ENCODE measurements around the gene GDF7.
"Not testable (repeated sequence)": the region's sequence is repeated elsewhere in the genome, so short reads cannot be mapped to it uniquely, and the experiment has no call there.

GDF7 gene

DNA sequence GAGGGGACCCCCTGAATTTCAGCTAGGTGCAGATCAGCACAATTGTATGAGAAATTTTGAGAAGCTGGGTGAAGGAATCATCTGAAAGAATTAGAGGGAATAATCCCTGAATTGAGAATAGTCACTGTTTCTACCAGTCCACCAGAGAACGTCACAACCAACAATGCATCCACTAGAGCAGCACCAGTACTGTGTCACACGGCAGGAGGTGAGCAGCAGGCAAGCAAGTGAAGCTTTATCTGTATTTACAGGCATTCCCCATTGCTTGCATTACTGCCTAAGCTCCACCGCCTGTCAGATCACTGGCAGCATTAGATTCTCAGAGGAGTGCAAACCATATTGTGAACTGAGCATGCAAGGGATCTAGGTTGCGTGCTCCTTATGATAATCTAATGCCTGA lies 40.7 kb downstream of the GDF7 start:
- no peak for DNase-seq

DNA sequence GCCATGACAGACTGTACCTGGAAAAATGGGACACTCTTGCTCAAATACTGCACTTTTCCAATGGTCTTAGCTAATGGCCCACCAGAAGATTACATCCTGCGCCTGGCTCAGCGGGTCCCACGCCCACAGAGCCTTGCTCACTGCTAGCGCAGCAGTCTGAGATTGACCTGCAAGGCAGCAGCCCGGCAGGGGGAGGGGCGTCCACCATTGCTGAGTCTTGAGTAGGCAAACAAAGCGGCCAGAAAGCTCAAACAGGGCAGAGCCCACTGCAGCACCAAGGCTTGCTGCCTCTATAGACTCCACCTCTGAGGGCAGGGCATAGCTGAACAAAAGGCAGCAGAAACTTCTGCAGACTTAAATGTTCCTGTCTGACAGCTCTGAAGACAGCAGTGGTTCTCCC lies 44.7 kb downstream of the GDF7 start:
- DNase-seq, result not testable (repeated sequence)

DNA sequence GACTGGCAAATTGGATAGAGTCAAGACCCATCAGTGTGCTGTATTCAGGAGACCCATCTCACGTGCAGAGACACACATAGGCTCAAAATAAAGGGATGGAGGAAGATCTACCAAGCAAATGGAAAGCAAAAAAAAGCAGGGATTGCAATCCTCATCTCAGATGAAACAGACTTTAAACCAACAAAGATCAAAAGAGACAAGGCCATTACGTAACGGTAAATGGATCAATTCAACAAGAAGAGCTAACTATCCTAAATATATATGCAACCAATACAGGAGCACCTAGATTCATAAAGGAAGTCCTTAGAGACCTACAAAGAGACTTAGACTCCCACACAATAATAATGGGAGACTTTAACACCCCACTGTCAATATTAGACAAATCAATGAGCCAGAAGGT lies 46.6 kb downstream of the GDF7 start:
- DNase-seq, result not testable (repeated sequence)

DNA sequence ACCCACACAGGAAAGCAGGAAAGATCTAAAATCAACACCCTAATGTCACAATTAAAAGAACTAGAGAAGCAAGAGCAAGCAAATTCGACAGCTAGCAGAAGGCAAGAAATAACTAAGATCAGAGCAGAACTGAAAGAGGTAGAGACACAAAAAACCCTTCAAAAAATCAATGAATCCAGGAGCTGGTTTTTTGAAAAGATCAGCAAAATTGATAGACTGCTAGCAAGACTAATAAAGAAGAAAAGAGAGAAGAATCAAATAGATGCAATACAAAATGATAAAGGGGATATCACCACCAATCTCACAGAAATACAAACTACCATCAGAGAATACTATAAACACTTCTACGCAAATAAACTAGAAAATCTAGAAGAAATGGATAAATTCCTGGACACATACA lies 47.5 kb downstream of the GDF7 start:
- not testable (repeated sequence) for DNase-seq

DNA sequence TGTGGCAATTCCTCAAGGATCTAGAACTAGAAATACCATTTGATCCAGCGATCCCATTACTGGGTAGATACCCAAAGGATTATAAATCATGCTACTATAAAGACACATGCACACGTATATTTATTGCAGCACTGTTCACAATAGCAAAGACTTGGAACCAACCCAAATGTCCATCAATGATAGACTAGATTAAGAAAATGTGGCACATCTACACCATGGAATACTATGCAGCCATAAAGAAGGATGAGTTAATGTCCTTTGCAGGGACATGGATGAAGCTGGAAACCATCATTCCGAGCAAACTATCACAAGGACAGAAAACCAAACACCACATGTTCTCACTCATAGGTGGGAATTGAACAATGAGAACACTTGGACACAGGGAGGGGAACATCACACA lies 49.2 kb downstream of the GDF7 start:
- not testable (repeated sequence) for DNase-seq

DNA sequence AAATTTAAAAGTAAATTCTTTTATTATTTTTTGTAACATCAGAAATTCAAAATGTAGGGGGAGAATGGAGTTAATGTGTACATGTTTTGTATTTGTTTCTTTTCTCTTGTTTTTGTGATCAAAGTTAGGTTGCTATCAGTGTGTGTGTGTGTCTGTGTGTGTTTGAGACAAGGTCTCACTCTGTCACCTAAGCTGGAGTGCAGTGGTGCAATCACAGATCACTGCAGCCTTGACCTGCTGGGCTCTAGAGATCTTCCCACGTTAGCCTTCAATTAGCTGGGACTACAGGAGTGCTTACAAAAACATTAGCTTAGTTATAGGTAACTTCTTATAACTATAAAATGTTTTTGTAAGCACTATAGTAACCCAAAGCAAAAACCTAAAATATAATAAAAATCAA lies 50.7 kb downstream of the GDF7 start:
- DNase-seq, result no peak

DNA sequence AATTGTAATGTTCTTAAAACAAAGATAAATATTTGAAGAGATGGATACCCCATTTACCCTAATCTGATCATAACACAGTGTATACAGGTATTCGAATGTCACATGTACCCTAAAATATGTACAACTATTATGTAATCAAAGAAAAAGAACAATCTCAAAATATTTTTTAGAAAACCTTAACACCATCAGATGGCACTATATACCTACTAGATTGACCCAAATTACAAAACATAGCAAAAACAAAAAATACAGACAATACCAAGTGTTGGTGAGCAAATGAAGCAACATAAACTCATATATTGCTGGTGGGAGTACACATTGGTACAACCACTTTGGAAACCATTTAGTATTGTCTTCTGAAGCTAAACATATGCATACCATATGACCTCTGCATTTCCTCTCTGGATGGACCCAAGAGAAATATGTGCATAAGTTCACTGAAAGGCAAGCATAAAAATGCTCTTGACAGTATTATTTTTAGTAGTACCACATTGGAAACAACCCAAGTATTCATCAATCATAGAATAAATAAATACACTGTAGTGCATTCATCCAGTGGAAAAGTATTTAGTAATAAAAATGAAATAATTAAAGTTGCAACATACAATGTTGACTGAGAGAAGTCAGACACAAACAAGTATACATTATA lies 55.8 kb downstream of the GDF7 start:
- DNase-seq, result no peak

DNA sequence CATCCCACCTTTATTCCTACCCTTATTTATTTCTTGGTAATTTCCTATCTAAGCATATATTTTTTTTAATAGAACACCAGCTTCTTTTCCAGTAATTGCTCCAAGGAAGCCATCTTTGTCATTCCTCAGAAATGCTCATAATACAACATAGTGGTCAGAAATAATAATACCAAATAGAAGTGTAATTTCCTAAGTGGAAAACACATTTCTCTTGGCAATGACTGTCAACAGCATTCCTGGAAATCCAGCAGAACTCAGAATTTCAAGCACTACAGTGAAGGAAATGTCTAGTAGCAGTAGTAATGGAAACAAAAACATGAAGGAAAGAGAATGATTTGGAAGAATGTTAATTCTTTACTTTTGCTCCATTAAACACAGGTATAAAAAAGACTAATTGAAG lies 56.6 kb downstream of the GDF7 start:
- no peak for DNase-seq

DNA sequence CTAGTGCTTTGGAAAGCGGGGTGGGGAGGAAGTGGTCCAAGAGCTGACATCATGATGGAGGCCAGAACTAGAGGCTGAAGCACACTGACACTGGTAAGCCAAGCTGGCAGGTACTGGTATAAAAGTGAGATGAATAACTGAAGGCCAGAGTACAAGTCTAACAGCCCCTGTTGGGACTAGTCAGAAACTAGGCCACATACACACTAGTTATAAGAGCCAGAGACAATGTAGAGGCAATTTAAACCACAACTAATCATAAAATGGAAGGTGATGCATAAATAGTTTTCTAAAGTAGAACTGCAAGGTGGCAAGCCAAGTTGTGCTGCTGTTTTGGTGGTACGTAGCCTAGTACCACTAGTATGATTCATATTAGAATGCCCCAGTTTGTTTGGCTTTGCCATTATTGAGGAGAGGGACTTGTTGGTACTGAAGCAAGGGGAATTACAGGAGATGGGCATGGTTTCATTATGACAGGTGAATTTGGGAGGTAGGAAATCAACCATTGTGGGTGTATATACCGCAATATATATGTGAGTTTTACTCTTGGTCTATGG lies 57.6 kb downstream of the GDF7 start:
- no peak for DNase-seq

DNA sequence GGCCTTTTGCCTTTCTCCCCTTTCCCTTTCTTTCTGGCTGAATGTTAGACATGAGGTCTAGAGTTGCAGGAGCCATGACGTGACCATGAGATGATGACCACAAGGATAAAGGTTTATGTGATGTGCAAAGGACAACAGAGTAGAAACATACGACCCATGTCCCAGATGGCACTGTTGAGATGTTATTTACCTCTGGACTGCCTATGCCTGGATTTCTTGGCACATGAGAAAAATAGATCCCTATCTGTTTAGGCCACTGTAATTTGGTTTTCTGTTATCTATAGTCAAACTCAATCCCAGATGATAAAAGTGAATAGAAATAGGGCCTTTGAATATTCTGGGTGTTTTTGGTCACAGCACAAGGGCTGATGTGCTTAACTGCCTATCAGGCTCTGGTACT lies 58.8 kb downstream of the GDF7 start:
- DNase-seq, result no peak

DNA sequence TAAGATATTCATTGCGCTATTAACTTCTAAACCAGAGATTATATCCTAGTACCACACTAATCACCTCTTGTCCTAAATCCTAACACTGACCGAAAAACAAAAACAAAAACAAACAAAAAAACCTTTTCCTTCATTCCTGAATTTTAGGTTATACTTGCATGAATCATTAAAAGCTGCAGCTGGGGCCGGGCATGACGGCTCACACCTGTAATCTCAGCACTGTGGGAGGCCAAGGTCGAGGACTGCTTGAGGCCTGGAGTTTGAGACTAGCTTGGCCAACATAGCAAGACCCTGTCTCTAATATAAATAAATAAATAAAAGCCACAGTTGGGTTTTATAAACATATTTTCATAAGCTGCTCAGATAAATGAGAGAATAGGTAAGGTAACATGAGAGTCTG lies 60.0 kb downstream of the GDF7 start:
- DNase-seq, result no peak

DNA sequence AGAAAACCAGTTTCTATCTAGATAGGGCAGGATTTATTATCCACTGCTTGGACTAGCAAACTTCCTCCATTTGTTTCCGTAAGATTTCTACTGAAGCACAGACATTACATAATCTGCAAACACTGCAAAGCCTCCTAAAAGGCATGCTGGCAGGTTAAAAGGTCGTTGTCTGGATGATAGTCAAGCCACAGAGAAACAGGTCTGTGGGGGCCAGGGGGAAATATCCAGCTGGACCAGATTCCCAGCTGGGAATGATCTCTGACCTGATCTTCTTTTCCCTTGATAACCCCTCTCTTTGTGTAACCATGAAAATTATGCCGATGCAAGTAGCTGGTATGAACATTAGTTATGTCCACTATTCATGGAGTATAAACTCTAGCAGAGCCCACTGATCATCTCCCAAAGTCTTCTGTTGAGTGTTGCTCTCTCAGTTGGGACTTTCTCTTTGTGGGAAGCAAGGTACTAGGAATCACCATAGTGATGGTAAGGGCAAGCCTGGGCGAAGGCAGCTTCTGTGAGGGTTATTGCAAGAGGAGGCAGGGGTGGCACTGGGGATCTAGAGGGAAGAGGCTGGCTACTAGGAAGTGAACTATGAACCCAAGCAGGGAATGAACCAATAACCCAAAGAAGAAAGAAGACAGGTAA lies 61.3 kb downstream of the GDF7 start:
- DNase-seq, result no peak

All from NCI-H1436 (cell line).